HL-60 (cell line): ENCODE measurements around the gene PRRC2B.

ENCODE experiments used
- DNase-seq, 2 experiments: peaks; one replicate each; pipeline ENCODE4 v3.0.0-alpha.2; 2010 to 2020; ENCODE audit warnings: low read depth in 1 of 2, low spot score in 1 of 2
- H3K27ac ChIP-seq: fragments of 250-450 bp; sonication (Bioruptor Pico); replicated peaks from 2 replicates; pipeline ENCODE4 v1.5.1; 2020; ENCODE audit warnings: mild to moderate bottlenecking, moderate library complexity
- H3K27me3 ChIP-seq: fragments of 250-450 bp; sonication (Bioruptor Pico); 2 replicates; pipeline ENCODE4 v1.5.1; 2021; ENCODE audit warnings: mild to moderate bottlenecking, moderate library complexity; ENCODE audit not compliant: insufficient read depth, poor library complexity, severe bottlenecking
- H3K4me3 ChIP-seq: replicated peaks from 2 replicates; pipeline ENCODE4 v1.5.1; 2011; ENCODE audit warnings: mild to moderate bottlenecking, control low read depth, low read length; ENCODE audit not compliant: insufficient read depth
- GABPA ChIP-seq: IDR thresholded peaks from 2 replicates; pipeline ENCODE4 v1.6.1; 2012; ENCODE audit warnings: low read depth
- POLR2AphosphoS5 ChIP-seq: IDR thresholded peaks from 2 replicates; pipeline ENCODE4 v1.6.1; 2012; ENCODE audit warnings: low read depth
- SPI1 ChIP-seq: IDR thresholded peaks from 2 replicates; pipeline ENCODE4 v1.6.1; 2012; ENCODE audit warnings: low read depth, mild to moderate bottlenecking, borderline replicate concordance
- TF ChIP-seq, protein P1 (sequence below): IDR thresholded peaks from 2 replicates; pipeline ENCODE4 v1.6.1; 2012; ENCODE audit warnings: low read depth; ENCODE audit not compliant: insufficient replicate concordance
- TF ChIP-seq, protein P2 (sequence below): IDR thresholded peaks from one replicate; pipeline ENCODE4 v1.5.1; 2011; ENCODE audit warnings: low read length, control low read depth, inconsistent platforms; ENCODE audit not compliant: insufficient read depth

PRRC2B gene

DNA sequence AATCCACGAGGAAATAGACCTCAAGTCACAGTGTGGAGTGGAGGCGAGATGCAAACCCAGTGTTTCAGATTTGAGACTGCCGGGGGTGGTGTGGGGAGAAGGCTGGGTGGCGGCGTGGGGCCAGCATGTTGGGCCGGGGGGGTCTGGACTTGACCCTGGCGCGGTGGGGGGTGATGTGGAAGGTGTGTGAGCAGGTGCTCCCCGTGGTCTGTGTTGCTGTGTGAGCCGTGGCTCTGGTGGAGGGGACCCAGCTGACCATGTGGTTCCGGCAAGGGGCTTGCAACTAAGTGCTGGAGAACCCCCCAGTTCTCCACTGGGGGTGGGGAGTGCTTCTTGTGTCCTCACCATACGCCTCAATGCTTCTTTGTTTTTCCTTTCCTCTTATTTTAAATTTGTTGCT, 25.8 kb downstream of the PRRC2B start:
- TF ChIP-seq, protein P1, sequence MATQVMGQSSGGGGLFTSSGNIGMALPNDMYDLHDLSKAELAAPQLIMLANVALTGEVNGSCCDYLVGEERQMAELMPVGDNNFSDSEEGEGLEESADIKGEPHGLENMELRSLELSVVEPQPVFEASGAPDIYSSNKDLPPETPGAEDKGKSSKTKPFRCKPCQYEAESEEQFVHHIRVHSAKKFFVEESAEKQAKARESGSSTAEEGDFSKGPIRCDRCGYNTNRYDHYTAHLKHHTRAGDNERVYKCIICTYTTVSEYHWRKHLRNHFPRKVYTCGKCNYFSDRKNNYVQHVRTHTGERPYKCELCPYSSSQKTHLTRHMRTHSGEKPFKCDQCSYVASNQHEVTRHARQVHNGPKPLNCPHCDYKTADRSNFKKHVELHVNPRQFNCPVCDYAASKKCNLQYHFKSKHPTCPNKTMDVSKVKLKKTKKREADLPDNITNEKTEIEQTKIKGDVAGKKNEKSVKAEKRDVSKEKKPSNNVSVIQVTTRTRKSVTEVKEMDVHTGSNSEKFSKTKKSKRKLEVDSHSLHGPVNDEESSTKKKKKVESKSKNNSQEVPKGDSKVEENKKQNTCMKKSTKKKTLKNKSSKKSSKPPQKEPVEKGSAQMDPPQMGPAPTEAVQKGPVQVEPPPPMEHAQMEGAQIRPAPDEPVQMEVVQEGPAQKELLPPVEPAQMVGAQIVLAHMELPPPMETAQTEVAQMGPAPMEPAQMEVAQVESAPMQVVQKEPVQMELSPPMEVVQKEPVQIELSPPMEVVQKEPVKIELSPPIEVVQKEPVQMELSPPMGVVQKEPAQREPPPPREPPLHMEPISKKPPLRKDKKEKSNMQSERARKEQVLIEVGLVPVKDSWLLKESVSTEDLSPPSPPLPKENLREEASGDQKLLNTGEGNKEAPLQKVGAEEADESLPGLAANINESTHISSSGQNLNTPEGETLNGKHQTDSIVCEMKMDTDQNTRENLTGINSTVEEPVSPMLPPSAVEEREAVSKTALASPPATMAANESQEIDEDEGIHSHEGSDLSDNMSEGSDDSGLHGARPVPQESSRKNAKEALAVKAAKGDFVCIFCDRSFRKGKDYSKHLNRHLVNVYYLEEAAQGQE: no peak
- no peak for TF ChIP-seq POLR2AphosphoS5
- TF ChIP-seq, protein P2, sequence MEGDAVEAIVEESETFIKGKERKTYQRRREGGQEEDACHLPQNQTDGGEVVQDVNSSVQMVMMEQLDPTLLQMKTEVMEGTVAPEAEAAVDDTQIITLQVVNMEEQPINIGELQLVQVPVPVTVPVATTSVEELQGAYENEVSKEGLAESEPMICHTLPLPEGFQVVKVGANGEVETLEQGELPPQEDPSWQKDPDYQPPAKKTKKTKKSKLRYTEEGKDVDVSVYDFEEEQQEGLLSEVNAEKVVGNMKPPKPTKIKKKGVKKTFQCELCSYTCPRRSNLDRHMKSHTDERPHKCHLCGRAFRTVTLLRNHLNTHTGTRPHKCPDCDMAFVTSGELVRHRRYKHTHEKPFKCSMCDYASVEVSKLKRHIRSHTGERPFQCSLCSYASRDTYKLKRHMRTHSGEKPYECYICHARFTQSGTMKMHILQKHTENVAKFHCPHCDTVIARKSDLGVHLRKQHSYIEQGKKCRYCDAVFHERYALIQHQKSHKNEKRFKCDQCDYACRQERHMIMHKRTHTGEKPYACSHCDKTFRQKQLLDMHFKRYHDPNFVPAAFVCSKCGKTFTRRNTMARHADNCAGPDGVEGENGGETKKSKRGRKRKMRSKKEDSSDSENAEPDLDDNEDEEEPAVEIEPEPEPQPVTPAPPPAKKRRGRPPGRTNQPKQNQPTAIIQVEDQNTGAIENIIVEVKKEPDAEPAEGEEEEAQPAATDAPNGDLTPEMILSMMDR: no peak
- H3K27ac ChIP-seq: no peak overlapping the region

DNA sequence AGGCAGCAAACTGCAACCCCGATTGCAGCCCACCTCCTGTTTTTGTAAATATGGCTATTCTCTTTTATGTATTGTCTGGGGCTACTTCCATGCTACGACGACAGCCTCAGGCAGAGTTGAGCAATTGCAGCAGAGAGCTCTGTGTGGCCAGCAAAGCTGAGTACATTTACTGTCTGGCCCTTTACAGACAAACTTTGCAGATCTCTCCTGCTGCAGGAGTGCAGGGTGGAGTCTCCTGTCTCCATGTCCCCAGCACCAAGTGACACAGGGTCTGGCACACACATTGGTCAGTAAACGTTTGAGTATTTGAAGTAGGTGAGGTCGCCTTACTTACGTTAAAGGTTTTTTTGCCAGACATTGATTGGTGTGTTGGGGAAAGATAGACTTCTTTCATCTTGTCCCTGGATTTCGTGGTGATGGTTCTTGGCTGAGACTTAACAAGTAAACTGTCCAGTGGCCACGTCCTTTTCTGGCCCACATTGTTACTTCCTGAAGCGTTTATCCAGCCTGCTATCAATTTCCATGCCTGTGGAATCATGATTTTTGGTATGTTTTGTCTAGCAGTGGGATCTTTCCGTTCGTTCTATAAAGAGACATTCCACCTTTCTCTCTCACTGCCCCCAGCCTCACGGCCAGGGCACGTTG, 27.2 kb downstream of the PRRC2B start:
- TF ChIP-seq, protein P2: no peak
- TF ChIP-seq, protein P1: no peak
- no peak for TF ChIP-seq POLR2AphosphoS5
- TF ChIP-seq SPI1: no peak
- TF ChIP-seq GABPA: no peak
- Histone ChIP-seq H3K27me3 (no peaks in the 10 kb centered on the region), H3K27ac (peak overlapping the region; percentile 18), H3K4me3 (no peak overlapping the region)
- DNase-seq: peak in 1 of 2 experiments; percentile 78

More for the DNA sequence above, 25.8 kb downstream of the PRRC2B start:
- H3K27me3 ChIP-seq: no peaks in the 10 kb centered on the region
- no peak for DNase-seq
- no peak overlapping the region for H3K4me3 ChIP-seq

GRCh38 chr9:131421691-131422090, 27.8 kb downstream of the PRRC2B start:
- no peaks in the 10 kb centered on the region for H3K27me3 ChIP-seq
- DNase-seq: no peak
- H3K4me3 ChIP-seq: no peak overlapping the region
- TF ChIP-seq, protein P1: no peak
- TF ChIP-seq POLR2AphosphoS5 (no peak), GABPA (no peak), SPI1 (no peak)
- TF ChIP-seq, protein P2: no peak
- H3K27ac ChIP-seq: no peak overlapping the region
